Kidney capillary endothelial cell (primary cell): ENCODE data around the gene HYAL2.
"Not testable (repeated sequence)": the region's sequence is repeated elsewhere in the genome, so short reads cannot be mapped to it uniquely, and the experiment has no call there.

ENCODE experiments used
- DNase-seq: peaks from one replicate; pipeline ENCODE4 v3.0.0-alpha.2; 2018; ENCODE audit warnings: low spot score

HYAL2 gene

GRCh38 chr3:50312041-50312440 lies 10.5 kb downstream of the HYAL2 start:
- not testable (repeated sequence) for DNase-seq

GRCh38 chr3:50304601-50305000 lies 17.9 kb downstream of the HYAL2 start:
- no peak for DNase-seq

GRCh38 chr3:50303013-50303815 lies 19.3 kb downstream of the HYAL2 start, which contains the start of gene HYAL1:
HYAL1 (minus strand) TSS chr3:50303574; CDS start chr3:50302956, 618 bp downstream.
- no peak for DNase-seq

GRCh38 chr3:50302095-50303012 lies 20.2 kb downstream of the HYAL2 start:
- DNase-seq: no peak

- no peak for DNase-seq
These were observed 21.8 kb downstream of the HYAL2 start for GRCh38 chr3:50300681-50301254.

- DNase-seq: peak; percentile 67
These were observed 22.4 kb downstream of the HYAL2 start for GRCh38 chr3:50299929-50300680.

GRCh38 chr3:50299638-50299928 lies 23.0 kb downstream of the HYAL2 start:
- no peak for DNase-seq

GRCh38 chr3:50298836-50299637 lies 23.5 kb downstream of the HYAL2 start, which contains the start of the genes HYAL3 and NAA80:
HYAL3 (minus strand) TSS chr3:50299405; CDS start chr3:50295602, 3,803 bp downstream.
NAA80 (minus strand) TSS chr3:50299405; CDS start chr3:50297463, 1,942 bp downstream.
- DNase-seq: peak; percentile 100

- no peak for DNase-seq
These were observed 24.4 kb downstream of the HYAL2 start for GRCh38 chr3:50297896-50298725.

GRCh38 chr3:50297384-50297775 lies 25.2 kb downstream of the HYAL2 start:
- no peak for DNase-seq

GRCh38 chr3:50296721-50297383 lies 25.7 kb downstream of the HYAL2 start:
- DNase-seq: no peak

GRCh38 chr3:50295553-50296431 lies 26.8 kb downstream of the HYAL2 start:
- DNase-seq: no peak

- no peak for DNase-seq
These were observed 27.8 kb downstream of the HYAL2 start for GRCh38 chr3:50294492-50295403.

GRCh38 chr3:50294089-50294488 lies 28.5 kb downstream of the HYAL2 start:
- DNase-seq: no peak

GRCh38 chr3:50293079-50293801 lies 29.3 kb downstream of the HYAL2 start:
- no peak for DNase-seq
